Caco-2 (cell line): Measurements from ENCODE around the gene IL16. TPM values are rescaled to one million over a fixed set of nuclear protein-coding genes. Genes with fewer than 3 reads are reported as not detected.

ENCODE experiments used
- BruUV-seq: library from RNA; stranded (reverse); fragments of 400-500 nt; replicated peaks from 2 replicates; lab custom pipeline; 2021; lab: Mats Ljungman, UMichigan
- CTCF ChIA-PET: fragments of 300-600 bp; sonication (Branson Sonifier 250); formaldehyde crosslinking; loops from one replicate; lab custom pipeline; 2022; ENCODE audit warnings: antibody characterized with exemption; lab: Charles Lee
- POLR2A ChIA-PET: fragments of 300-600 bp; sonication (Branson Sonifier 250); formaldehyde crosslinking; loops from one replicate; lab custom pipeline; 2022; ENCODE audit warnings: antibody characterized with exemption; lab: Charles Lee
- DNase-seq, 2 experiments: peaks; one replicate each; pipeline versions ENCODE4 v3.0.0 to v3.0.0-alpha.2; 2020 to 2022
- H3K27me3 ChIP-seq: replicated peaks from 2 replicates; pipeline ENCODE4 v1.6.0; 2011; ENCODE audit warnings: low read length; ENCODE audit not compliant: control insufficient read depth, insufficient read depth
- H3K36me3 ChIP-seq: 2 replicates; pipeline ENCODE4 v1.5.1; 2011; ENCODE audit warnings: low read length; ENCODE audit not compliant: control insufficient read depth, insufficient read depth
- H3K4me1 ChIP-seq: fragments of 250-450 bp; sonication (Bioruptor Pico); 2 replicates; pipeline ENCODE4 v1.5.1; 2020; ENCODE audit warnings: mild to moderate bottlenecking
- H3K4me3 ChIP-seq: 2 replicates; pipeline ENCODE4 v1.5.1; 2011; ENCODE audit warnings: low read depth, mild to moderate bottlenecking, control low read depth, low read length
- H3K9me3 ChIP-seq: fragments of 250-450 bp; sonication (Bioruptor Pico); 2 replicates; pipeline ENCODE4 v1.5.1; 2020; ENCODE audit warnings: mild to moderate bottlenecking, moderate library complexity
- H3K27ac Mint-ChIP-seq: one replicate; pipeline ENCODE4 v1.8.0; 2022; ENCODE audit warnings: mixed read lengths; ENCODE audit not compliant: unreplicated experiment
- H3K27me3 Mint-ChIP-seq: one replicate; pipeline ENCODE4 v1.8.0; 2022; ENCODE audit warnings: mixed read lengths; ENCODE audit not compliant: insufficient read depth, unreplicated experiment
- H3K36me3 Mint-ChIP-seq: one replicate; pipeline ENCODE4 v1.8.0; 2022; ENCODE audit warnings: mild to moderate bottlenecking, mixed read lengths; ENCODE audit not compliant: insufficient read depth, unreplicated experiment
- H3K4me1 Mint-ChIP-seq: one replicate; pipeline ENCODE4 v1.8.0; 2022; ENCODE audit warnings: low read depth, mixed read lengths; ENCODE audit not compliant: unreplicated experiment
- H3K4me3 Mint-ChIP-seq: one replicate; pipeline ENCODE4 v1.8.0; 2022; ENCODE audit warnings: mild to moderate bottlenecking, moderate library complexity, mixed read lengths; ENCODE audit not compliant: unreplicated experiment
- H3K9me3 Mint-ChIP-seq: one replicate; pipeline ENCODE4 v1.8.0; 2022; ENCODE audit warnings: mixed read lengths; ENCODE audit not compliant: unreplicated experiment
- intact Hi-C: fragments of 100-400 bp; cut with micrococcal nuclease; formaldehyde crosslinking; loops from one replicate; pipeline ENCODE4 v1.10.0; 2022; ENCODE audit not compliant: unreplicated experiment
- total RNA-seq: library from RNA; stranded (reverse); gene quantifications from 2 replicates; pipeline ENCODE4 v1.2.3, GENCODE V29; 2022
- TF ChIP-seq, protein P1 (sequence below), 2 experiments: fragments of 200-600 bp in 1 of 2; IDR thresholded peaks; 1 replicate in 1 of 2; 2 replicates in 1 of 2; pipeline versions ENCODE4 v1.5.1 to v1.8.0; 2011 to 2022; ENCODE audit warnings: antibody characterized with exemption in 1 of 2, control low read depth in 1 of 2, inconsistent platforms in 1 of 2, low read depth in 1 of 2, low read length in 1 of 2, mild to moderate bottlenecking in 1 of 2, moderate library complexity in 1 of 2; ENCODE audit not compliant: insufficient read depth in 1 of 2, severe bottlenecking in 1 of 2, unreplicated experiment in 1 of 2

IL16 gene
- total RNA-seq, 1 experiment from 2014 or later: not detected

DNA sequence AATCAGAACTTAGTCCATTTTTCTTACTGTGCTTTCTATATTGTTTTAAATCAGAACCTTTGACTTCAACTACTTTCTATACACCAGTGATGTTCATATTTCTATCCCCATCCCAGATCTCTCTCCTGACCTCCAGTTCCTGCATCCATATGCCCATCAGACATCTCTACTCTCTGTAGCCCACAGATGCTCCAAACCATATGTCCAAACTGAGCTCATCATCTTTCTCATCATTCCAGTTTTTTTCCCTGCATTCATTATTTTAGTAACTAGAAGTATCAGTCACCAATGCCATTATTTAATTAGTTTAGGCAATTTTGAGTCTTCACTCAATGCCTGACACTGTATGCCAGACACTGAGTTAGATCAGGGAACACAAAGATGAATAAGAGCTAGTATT lies 25.4 kb upstream of the IL16 start:
- ChIA-PET CTCF (no interaction called here), POLR2A (no interaction called here)
- no peaks in the 10 kb centered on the region for H3K36me3 ChIP-seq
- no peaks in the 10 kb centered on the region for H3K27me3 ChIP-seq
- H3K4me1 Mint-ChIP-seq: no peaks in the 10 kb centered on the region
- no peak overlapping the region for H3K27ac Mint-ChIP-seq
- H3K9me3 Mint-ChIP-seq: no peaks in the 10 kb centered on the region
- no peaks in the 10 kb centered on the region for H3K36me3 Mint-ChIP-seq
- no peak for DNase-seq
- no peak overlapping the region for H3K4me3 Mint-ChIP-seq
- H3K9me3 ChIP-seq: no peaks in the 10 kb centered on the region; the same call in 1 of the 2 replicates
- peaks cover 8% of the 10 kb centered on the region for H3K27me3 Mint-ChIP-seq
- H3K4me3 ChIP-seq: no peak overlapping the region
- intact Hi-C loops: no loop called here
- H3K4me1 ChIP-seq: no peaks in the 10 kb centered on the region
- TF ChIP-seq, protein P1, sequence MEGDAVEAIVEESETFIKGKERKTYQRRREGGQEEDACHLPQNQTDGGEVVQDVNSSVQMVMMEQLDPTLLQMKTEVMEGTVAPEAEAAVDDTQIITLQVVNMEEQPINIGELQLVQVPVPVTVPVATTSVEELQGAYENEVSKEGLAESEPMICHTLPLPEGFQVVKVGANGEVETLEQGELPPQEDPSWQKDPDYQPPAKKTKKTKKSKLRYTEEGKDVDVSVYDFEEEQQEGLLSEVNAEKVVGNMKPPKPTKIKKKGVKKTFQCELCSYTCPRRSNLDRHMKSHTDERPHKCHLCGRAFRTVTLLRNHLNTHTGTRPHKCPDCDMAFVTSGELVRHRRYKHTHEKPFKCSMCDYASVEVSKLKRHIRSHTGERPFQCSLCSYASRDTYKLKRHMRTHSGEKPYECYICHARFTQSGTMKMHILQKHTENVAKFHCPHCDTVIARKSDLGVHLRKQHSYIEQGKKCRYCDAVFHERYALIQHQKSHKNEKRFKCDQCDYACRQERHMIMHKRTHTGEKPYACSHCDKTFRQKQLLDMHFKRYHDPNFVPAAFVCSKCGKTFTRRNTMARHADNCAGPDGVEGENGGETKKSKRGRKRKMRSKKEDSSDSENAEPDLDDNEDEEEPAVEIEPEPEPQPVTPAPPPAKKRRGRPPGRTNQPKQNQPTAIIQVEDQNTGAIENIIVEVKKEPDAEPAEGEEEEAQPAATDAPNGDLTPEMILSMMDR (IDR thresholded peaks at IDR 0.05; ENCODE audit: insufficient read depth in 1 of 2, low read depth in 1 of 2, low read length in 1 of 2, severe bottlenecking in 1 of 2, unreplicated experiment in 1 of 2): no peak
- BruUV-seq: no TSS peak

DNA sequence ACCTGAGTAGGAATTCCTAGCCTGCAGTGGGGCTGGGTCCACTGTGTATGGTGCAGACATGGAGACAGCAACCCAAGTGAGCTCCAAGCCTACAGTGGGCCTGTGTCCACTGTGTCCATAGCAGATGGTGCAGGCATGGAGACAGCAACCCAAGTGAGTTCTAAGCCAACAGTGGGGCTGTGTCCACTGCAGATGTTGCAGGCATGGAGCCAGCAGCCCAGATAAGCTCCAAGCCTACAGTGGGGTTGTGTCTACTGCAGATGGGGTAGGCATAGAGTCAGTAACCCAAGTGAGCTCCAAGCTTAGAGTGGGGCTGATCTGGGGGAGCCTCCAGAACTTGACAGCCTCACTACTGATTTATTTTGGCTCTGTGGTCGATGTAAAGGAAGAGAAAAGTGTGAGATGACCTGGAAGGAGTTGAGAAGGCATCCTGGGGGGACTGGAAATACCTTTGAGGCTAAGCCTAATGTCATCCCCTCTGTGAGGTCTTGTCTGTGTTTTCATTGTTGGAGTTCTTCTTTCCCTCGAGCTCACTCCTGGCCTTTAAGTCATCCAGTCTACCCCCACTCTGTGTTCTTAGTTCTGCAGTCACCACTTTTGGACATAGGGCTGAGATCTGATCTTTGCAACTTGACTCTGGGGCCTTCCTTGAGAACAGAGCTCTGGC lies 22.4 kb upstream of the IL16 start:
- Mint-ChIP-seq H3K9me3 (no peaks in the 10 kb centered on the region), H3K27me3 (peaks cover 10% of the 10 kb centered on the region), H3K4me1 (no peaks in the 10 kb centered on the region), H3K27ac (no peak overlapping the region), H3K4me3 (no peak overlapping the region), H3K36me3 (no peaks in the 10 kb centered on the region)
- BruUV-seq: no TSS peak
- DNase-seq: no peak
- H3K27me3 ChIP-seq: no peaks in the 10 kb centered on the region
- no peaks in the 10 kb centered on the region for H3K4me1 ChIP-seq
- TF ChIP-seq, protein P1 (IDR thresholded peaks at IDR 0.05; ENCODE audit: insufficient read depth in 1 of 2, low read depth in 1 of 2, low read length in 1 of 2, severe bottlenecking in 1 of 2, unreplicated experiment in 1 of 2): no peak
- intact Hi-C loops: no loop called here
- H3K36me3 ChIP-seq: no peaks in the 10 kb centered on the region
- no peak overlapping the region for H3K4me3 ChIP-seq
- no peaks in the 10 kb centered on the region for H3K9me3 ChIP-seq
- POLR2A ChIA-PET: no interaction called here
- CTCF ChIA-PET: no interaction called here

DNA sequence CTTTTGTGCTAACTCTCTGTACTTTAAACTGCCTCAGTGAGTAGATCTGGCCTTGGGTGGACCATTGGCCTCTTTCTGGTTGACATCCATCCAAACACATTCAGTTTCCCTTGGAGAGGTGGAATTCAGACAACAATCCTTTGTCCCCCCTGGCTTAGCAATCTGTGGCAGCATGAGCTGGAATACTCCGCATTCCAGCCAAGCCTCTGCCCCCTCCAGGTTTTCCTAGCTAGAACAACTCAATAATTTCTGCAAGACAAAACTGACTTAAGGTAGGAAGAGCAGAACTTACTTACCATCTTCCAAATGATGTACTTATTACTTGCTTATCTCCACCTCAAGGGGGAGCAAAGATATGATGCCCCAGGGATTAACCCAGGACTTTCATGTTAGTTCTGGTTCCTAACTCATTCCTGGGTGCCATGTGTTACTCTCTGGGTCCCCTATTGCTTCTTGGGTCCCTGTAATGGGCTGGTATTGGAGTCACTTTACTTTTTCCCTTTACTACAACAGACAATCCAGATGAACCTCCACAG lies 21.8 kb upstream of the IL16 start:
- no peaks in the 10 kb centered on the region for H3K9me3 Mint-ChIP-seq
- BruUV-seq: no TSS peak
- H3K36me3 Mint-ChIP-seq: no peaks in the 10 kb centered on the region
- Histone ChIP-seq H3K4me1 (no peaks in the 10 kb centered on the region), H3K4me3 (no peak overlapping the region), H3K36me3 (no peaks in the 10 kb centered on the region), H3K27me3 (no peaks in the 10 kb centered on the region), H3K9me3 (no peaks in the 10 kb centered on the region)
- H3K4me1 Mint-ChIP-seq: no peaks in the 10 kb centered on the region
- no peak for DNase-seq
- TF ChIP-seq, protein P1 (IDR thresholded peaks at IDR 0.05; ENCODE audit: insufficient read depth in 1 of 2, low read depth in 1 of 2, low read length in 1 of 2, severe bottlenecking in 1 of 2, unreplicated experiment in 1 of 2): no peak
- H3K27me3 Mint-ChIP-seq: peaks cover 13% of the 10 kb centered on the region
- CTCF ChIA-PET: no interaction called here
- intact Hi-C loops: no loop called here
- H3K27ac Mint-ChIP-seq: no peak overlapping the region
- POLR2A ChIA-PET: no interaction called here
- no peak overlapping the region for H3K4me3 Mint-ChIP-seq
